HepG2 (cell line): ENCODE results near the gene ATG13. TPM values are rescaled to one million over a fixed set of nuclear protein-coding genes. Genes with fewer than 3 reads are reported as not detected.

Source experiments
- ATAD3A ChIP-seq: sonication (generic); formaldehyde crosslinking; IDR thresholded peaks from 2 replicates; pipeline ENCODE4 v1.4.0; 2020; ENCODE audit warnings: missing genetic modification reagents
- BRF2 ChIP-seq: sonication (generic); formaldehyde crosslinking; IDR thresholded peaks from 2 replicates; pipeline ENCODE4 v1.8.1; 2022; ENCODE audit warnings: mild to moderate bottlenecking, missing genetic modification reagents
- HNF4G ChIP-seq, 2 experiments: sonication (generic) in 1 of 2; formaldehyde crosslinking in 1 of 2; IDR thresholded peaks; 2 replicates each; pipeline versions ENCODE4 v1.4.0 to v1.6.1; 2011 to 2020; ENCODE audit warnings: borderline replicate concordance in 2 of 2, low read depth in 2 of 2, mild to moderate bottlenecking in 2 of 2, low read length in 1 of 2, missing genetic modification reagents in 1 of 2, moderate library complexity in 1 of 2
- KAT7 ChIP-seq: IDR thresholded peaks from 2 replicates; pipeline ENCODE4 v1.6.1; 2018; ENCODE audit warnings: borderline replicate concordance, missing compliant biosample characterization
- MAX ChIP-seq: IDR thresholded peaks from 2 replicates; pipeline ENCODE4 v1.6.1; 2012; ENCODE audit warnings: inconsistent platforms
- ONECUT2 ChIP-seq: sonication (generic); formaldehyde crosslinking; IDR thresholded peaks from 2 replicates; pipeline ENCODE4 v1.4.0; 2020; ENCODE audit warnings: missing genetic modification reagents
- PAF1 ChIP-seq: IDR thresholded peaks from 2 replicates; pipeline ENCODE4 v1.6.1; 2016; ENCODE audit warnings: missing genetic modification reagents, missing compliant biosample characterization
- POLR2AphosphoS2 ChIP-seq: IDR thresholded peaks from 2 replicates; pipeline ENCODE4 v1.6.1; 2011; ENCODE audit warnings: low read depth, low read length, improper control_type of control experiment
- PPARG ChIP-seq: conservative IDR thresholded peaks from 2 replicates; pipeline ENCODE4 v1.6.1; 2016; ENCODE audit warnings: missing biosample characterization, missing genetic modification reagents
- RBM39 ChIP-seq: fragments of 200-400 bp; formaldehyde crosslinking; IDR thresholded peaks from one replicate; pipeline ENCODE4 v1.6.1; 2018; ENCODE audit warnings: antibody characterized with exemption, mild to moderate bottlenecking, low read depth, low read length; ENCODE audit not compliant: poor library complexity, severe bottlenecking
- REXO4 ChIP-seq: sonication (generic); formaldehyde crosslinking; IDR thresholded peaks from 2 replicates; pipeline ENCODE4 v1.8.0; 2022; ENCODE audit warnings: missing genetic modification reagents, mild to moderate bottlenecking, borderline replicate concordance
- SAP130 ChIP-seq: IDR thresholded peaks from 2 replicates; pipeline ENCODE4 v1.6.1; 2016; ENCODE audit warnings: low read depth
- SKIL ChIP-seq: sonication (generic); formaldehyde crosslinking; IDR thresholded peaks from 2 replicates; pipeline ENCODE4 v1.8.0; 2022; ENCODE audit warnings: missing genetic modification reagents, mild to moderate bottlenecking, moderate library complexity, borderline replicate concordance
- THAP11 ChIP-seq: IDR thresholded peaks from 2 replicates; pipeline ENCODE4 v1.6.1; 2016; ENCODE audit warnings: missing biosample characterization, missing genetic modification reagents
- TOE1 ChIP-seq: sonication (generic); formaldehyde crosslinking; IDR thresholded peaks from 2 replicates; pipeline ENCODE4 v1.4.0; 2020; ENCODE audit warnings: mild to moderate bottlenecking, missing genetic modification reagents
- ZBTB43 ChIP-seq: sonication (generic); formaldehyde crosslinking; conservative IDR thresholded peaks from 2 replicates; pipeline ENCODE4 v1.4.0; 2020; ENCODE audit warnings: missing genetic modification reagents
- ZFAT ChIP-seq: sonication (generic); formaldehyde crosslinking; conservative IDR thresholded peaks from 2 replicates; pipeline ENCODE4 v1.8.1; 2023; ENCODE audit warnings: missing genetic modification reagents, inconsistent platforms
- ZKSCAN8 ChIP-seq: IDR thresholded peaks from 2 replicates; pipeline ENCODE4 v1.6.1; 2016; ENCODE audit warnings: borderline replicate concordance, missing genetic modification reagents, missing compliant biosample characterization
- ZNF180 ChIP-seq: sonication (generic); formaldehyde crosslinking; IDR thresholded peaks from 2 replicates; pipeline ENCODE4 v1.4.0; 2020; ENCODE audit warnings: low read depth, missing genetic modification reagents, borderline replicate concordance
- ZNF253 ChIP-seq: sonication (generic); formaldehyde crosslinking; IDR thresholded peaks from 2 replicates; pipeline ENCODE4 v1.8.0; 2022; ENCODE audit warnings: mild to moderate bottlenecking, missing genetic modification reagents, borderline replicate concordance
- ZNF317 ChIP-seq: sonication (generic); formaldehyde crosslinking; IDR thresholded peaks from 2 replicates; pipeline ENCODE4 v1.5.0; 2020; ENCODE audit warnings: mild to moderate bottlenecking, missing genetic modification reagents
- ZNF343 ChIP-seq: sonication (generic); formaldehyde crosslinking; IDR thresholded peaks from 2 replicates; pipeline ENCODE4 v1.4.0; 2020; ENCODE audit warnings: mild to moderate bottlenecking, missing genetic modification reagents
- ZNF784 ChIP-seq: sonication (generic); formaldehyde crosslinking; IDR thresholded peaks from 2 replicates; pipeline ENCODE4 v1.5.1; 2020; ENCODE audit warnings: missing genetic modification reagents, mild to moderate bottlenecking, borderline replicate concordance
- ZSCAN21 ChIP-seq: sonication (generic); formaldehyde crosslinking; IDR thresholded peaks from 2 replicates; pipeline ENCODE4 v1.8.0; 2022; ENCODE audit warnings: mild to moderate bottlenecking, missing genetic modification reagents, moderate library complexity, borderline replicate concordance
- polyA plus RNA-seq, 8 experiments: library from polyadenylated mRNA; depleted of rRNA in 3 of 8; stranded (reverse) in 7 of 8; unstranded in 1 of 8; fragments of >200 nt; fragmentation: Illumina TruSeq in 4 of 8; extraction: Trizol in 4 of 8; gene quantifications; 2 replicates each; pipeline versions ENCODE4 v1.2.1 to v1.2.3, GENCODE V29; 2011 to 2016; ENCODE audit warnings: low read depth in 4 of 8, missing spikeins in 1 of 8, mixed read lengths in 1 of 8; ENCODE audit not compliant: insufficient read depth in 1 of 8
- total RNA-seq, 5 experiments: library from RNA; depleted of rRNA; stranded (reverse); fragments of >200 nt; fragmentation: Illumina TruSeq; extraction: Trizol; gene quantifications; 2 replicates each; pipeline ENCODE4 v1.2.3, GENCODE V29; 2016; ENCODE audit warnings: low read depth in 1 of 5

ATG13 gene
- total and polyA plus RNA-seq, 2 of the 13 experiments (the other 11 are each of a cell fraction or from before 2014, with no cell fraction given), result 55.0 to 77.3 TPM

GRCh38 chr11:46719048-46719542 is 101.7 kb downstream of the ATG13 start, which contains the start of gene F2 (continued):
- peak; percentile 68; the same call in 1 of the 2 replicates for TF ChIP-seq HNF4G (IDR thresholded peaks at IDR 0.05; ENCODE audit: borderline replicate concordance, low read depth, low read length)
- TF ChIP-seq HNF4G (CRISPR knock-in tag; IDR thresholded peaks at IDR 0.05; ENCODE audit: borderline replicate concordance, low read depth), result peak; percentile 40; the same call in 1 of the 2 replicates
- TF ChIP-seq ATAD3A (CRISPR knock-in tag), result 0 out of 2 replicates have a peak, but pooled peaks have one; percentile 3
- TF ChIP-seq ZSCAN21 (CRISPR knock-in tag), result peak; percentile 57; the same call in 1 of the 2 replicates
- no peak for TF ChIP-seq ZBTB43 (CRISPR knock-in tag)
- peak; percentile 75 for TF ChIP-seq THAP11 (CRISPR knock-in tag)
- TF ChIP-seq PAF1, result no peak; the same call in 1 of the 2 replicates
- peak; percentile 55; the same call in 1 of the 2 replicates for TF ChIP-seq MAX
- TF ChIP-seq ZKSCAN8 (CRISPR knock-in tag), result no peak; the same call in 1 of the 2 replicates
- peak; percentile 77 for TF ChIP-seq BRF2 (CRISPR knock-in tag)
- no peak for TF ChIP-seq TOE1 (CRISPR knock-in tag)
- TF ChIP-seq ZNF180 (CRISPR knock-in tag), result no peak
- TF ChIP-seq SAP130 (CRISPR knock-in tag), result peak; percentile 95
- no peak for TF ChIP-seq ZFAT (CRISPR knock-in tag)
- no peak; the same call in 1 of the 2 replicates for TF ChIP-seq ZNF253 (CRISPR knock-in tag)
- TF ChIP-seq REXO4 (CRISPR knock-in tag), result no peak
- TF ChIP-seq PPARG, result peak; percentile 91
- 0 out of 2 replicates have a peak, but pooled peaks have one; percentile 62 for TF ChIP-seq POLR2AphosphoS2
- no peak for TF ChIP-seq ZNF784 (CRISPR knock-in tag)
- 0 out of 2 replicates have a peak, but pooled peaks have one; percentile 43 for TF ChIP-seq ZNF317 (CRISPR knock-in tag)
- no peak; the same call in 1 of the 2 replicates for TF ChIP-seq KAT7 (CRISPR knock-in tag)
- no peak for TF ChIP-seq ZNF343 (CRISPR knock-in tag)
- peak; percentile 19 for TF ChIP-seq RBM39
- TF ChIP-seq SKIL (CRISPR knock-in tag), result peak; percentile 87
- no peak for TF ChIP-seq ONECUT2
